SIG-M5 (cell line): Measurements from ENCODE around the gene CHST15.
"Not testable (repeated sequence)": the region's sequence is repeated elsewhere in the genome, so short reads cannot be mapped to it uniquely, and the experiment has no call there.

Experiments used
- DNase-seq: peaks from one replicate; lab custom pipeline; 2025; lab: John Stamatoyannopoulos, UW

Gene CHST15

DNA sequence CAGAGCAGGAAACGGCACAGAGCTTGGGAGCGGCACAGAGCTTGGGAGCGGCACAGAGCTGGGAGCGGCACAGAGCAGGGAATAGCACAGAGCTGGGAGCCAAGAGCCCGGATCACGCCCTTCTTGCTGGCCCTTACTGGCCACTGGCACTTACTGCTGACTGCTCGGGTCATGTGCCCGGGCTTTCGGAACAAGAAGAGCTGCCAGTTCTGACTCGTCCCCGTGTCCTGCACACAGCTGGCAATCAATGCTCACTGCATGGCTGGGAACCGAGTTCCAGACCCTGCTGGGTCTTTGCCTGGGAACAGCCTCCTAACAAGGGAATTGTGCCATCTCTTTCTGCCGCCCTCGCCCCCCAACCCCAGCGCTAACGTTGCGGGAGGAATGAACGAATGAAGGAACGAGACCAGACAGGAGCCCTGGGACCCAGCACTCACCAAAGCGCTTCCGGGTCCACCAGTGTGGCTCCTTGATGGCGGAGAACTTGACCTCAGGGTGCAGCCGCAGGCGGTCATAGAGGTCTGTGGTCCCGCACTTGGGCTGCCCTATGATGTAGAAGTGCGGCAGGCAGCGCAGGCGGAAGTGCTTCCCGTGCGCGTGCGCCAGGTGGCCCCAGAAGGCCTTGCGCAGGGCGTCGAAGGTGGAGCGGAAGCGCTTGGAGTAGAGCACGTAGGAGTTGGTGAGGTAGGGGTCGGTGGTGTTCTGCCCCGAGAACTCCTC lies 49.1 kb downstream of the CHST15 start:
- DNase-seq: no peak

DNA sequence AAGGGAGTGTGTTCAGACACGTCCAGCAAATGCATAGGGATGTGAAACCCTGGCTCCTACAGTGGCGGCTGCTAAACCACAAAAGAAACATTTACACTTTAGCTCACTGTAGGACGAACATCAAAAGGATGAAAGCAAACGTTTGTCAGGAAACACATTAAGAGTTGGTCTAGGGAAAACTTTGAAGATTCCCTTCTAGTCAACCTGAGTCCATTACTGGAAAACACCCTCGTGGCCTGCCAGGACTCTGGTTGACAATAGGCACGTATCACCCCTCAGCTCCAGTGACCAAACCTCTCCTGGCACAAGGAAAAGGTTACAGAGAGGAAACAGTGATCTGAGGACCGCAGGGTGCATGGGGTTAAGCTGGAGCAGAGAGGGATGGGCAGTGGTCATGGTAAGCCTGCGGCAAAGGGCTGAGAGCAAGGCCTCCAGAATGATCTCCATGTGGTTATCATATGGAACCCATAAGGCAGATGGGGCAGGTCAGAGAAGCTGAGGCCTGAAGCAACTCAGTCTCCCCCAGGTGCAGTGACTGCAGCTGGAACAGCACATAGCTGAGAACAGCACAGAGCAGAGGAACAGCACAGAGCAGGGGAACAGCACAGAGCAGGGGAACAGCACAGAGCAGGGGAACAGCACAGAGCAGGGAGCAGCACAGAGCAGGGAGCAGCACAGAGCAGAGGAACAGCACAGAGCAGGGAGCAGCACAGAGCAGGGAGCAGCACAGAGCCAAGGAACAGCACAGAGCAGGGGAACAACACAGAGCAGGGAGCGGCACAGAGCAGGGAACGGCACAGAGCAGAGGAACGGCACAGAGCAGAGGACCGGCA lies 49.9 kb downstream of the CHST15 start:
- DNase-seq: no peak

DNA sequence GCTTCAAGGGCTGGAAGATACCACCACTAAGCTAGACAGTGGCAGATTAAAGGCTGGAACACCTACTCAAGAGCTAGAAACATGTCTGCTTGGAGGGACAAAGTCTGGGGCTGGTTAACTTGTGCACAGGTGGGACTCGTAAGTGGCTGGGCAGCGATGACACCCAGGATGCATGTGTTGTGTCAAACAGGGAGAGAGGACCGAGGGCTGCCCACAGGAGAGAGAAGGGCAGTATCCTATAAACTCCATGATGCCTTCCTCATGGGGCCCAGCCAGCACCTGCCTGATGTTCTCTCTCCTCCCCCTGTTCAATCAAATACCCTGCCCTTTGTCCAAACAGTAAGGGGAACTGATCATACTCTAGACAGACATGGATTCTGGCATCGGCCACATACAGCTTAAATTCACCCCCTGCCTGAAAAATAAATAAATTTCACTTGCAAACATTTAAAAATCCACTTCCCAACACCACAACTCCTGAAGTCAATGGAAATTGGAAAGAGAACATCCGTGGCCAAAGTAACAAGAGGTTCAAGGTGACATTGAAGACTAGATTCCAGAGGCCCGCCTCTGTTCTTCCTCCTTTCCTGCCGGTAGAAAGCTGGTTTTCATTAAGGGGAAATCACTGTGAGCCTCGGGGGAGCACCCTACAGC lies 50.6 kb downstream of the CHST15 start:
- DNase-seq: no peak

DNA sequence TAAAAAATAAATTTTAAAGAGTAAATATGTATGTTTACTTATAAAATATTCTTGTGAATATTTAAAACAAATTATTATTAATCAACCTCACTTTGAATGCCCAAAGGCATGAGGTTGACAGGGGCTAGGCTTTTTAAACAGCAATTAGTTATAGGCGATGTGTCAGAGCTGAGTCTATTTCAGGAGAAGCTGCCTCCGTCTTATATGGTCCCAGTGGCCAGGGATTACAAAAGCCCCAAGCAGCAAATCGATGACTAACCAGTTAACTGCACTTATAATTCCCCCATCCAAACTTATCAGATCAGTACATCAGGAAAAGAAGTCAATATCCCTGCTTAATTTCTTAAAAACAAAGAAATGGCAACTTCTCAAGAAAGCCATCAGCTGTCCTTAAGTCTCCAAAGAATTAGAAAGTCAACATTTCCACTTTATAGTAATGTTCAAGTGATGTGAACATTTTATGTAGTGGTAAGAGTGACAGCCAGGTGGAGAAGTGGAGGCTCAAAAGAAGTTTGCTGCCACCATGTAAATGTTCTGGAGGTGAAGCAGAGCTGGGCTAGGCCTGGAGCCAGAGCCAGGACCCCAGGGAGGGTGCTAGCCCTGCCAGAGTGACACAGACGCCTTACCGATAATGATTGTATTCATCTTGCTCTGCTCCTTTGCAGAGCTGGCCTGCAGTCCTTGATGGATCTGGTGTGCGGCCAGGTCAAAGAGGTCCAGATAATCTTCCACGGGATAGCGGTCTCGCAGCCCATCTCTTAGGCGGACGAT lies 51.5 kb downstream of the CHST15 start:
- DNase-seq: no peak

DNA sequence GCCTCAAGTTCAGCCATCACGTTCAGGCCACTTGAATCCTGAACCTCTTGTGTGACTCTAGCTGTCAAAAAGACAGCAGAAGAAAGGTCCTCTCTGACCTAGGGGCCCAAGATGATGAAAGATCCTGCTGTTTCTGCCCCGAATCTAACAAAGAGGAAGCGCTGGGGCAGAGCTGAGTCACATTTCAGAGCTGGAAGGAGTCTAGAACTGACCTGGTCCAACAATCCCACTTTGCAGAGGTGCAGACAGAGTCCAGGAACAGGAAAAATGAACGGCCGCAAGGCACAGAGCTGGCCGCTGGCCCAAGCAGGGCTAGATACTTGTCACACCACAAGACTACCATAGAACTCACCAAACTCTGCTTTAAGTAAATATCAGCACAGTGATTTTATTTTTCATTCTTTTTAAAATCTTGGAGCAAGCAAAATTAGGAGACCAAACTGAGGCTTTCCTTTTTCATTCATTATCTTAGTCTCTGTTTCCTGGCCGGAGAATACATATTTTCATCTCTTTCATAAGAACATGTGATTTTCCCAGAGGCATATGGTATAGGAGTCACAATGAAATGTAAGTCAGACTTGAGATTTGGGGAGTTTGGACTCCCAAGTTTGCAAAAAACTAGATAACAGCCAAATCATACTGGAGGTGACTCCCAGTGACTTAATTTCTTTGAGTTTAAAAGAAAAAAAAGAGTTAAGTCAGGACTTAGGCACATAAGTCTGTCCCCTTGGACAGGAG lies 52.8 kb downstream of the CHST15 start:
- DNase-seq: no peak

DNA sequence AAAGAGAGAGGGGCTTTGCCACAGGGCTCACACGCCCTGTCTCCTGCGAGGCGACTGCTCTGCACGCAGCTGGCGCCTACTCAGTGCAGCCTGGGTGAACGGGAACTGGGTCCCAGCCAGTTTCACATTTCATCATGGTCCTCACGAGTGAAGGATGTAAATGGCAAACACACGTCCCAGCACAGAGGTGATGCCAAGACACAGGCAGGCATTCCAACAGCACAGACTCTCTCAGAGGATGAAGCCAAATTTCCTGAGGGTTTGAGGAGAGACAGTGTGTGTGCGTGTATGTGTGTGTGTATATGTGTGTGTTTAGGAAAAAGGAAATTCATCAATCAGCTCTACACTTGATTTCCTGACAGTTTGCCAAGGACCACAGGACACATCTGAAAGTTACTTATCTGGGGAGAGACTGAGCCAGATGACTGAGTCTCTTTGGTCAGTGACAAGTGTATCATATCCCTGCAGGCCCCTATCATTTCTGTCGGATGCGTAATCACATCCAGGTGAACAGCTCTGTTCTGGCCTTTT lies 53.9 kb downstream of the CHST15 start:
- no peak for DNase-seq

DNA sequence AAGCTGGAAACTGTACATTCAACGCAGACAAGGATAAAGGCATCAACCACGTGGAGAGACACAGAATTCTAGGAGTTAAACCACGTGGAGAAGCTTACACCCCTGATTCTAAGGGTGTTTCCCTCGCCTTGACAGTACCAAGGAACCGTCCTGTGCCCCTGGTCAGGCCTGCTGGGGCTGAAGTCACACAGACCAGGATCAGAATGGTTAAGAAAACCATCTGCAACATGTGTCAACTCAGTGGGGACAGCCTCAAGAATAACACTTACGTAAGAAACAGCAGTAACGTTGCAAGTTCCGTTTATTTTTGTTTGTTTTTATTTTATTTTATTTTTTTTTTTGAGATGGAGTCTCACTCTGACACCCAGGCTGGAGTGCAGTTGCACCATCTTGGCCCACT lies 55.6 kb downstream of the CHST15 start:
- no peak for DNase-seq

DNA sequence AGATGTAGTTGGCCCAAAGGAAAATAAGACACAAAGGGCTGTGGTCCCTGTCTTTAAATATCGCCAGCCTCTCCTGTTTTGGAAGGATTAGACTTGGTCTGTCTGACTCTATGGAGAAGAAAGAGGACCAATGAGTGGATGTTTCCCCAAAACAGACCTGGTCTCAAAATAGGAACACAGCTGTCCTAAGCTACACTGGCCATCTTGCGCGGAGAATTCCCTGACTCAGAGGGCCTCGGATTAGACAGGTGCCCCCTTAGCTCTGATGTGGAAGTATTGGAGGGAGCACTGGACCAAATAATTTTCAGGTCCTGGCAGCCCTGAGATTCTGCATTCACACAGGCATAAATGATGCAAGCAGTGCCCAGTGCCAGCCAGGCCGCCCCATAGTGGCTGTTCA lies 56.1 kb downstream of the CHST15 start:
- no peak for DNase-seq

DNA sequence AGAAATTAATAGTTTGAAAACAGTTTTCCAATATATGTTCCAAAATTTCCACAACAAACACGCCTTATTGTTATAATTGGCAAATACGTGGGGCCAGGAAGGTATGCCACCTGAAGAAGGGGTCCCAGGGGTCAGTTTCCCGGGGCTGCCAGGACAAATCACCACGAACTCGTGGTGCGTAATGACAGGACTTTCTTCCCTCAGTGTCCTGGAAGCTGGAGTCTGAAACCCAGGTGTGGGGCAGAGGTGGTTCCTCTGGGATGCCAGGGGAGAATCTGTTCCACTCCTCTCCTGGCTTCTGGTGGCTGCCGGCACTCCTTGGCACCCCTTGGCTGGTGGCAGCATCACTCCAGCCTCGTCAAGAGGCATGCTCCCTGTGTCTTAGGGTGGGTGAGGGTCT lies 56.7 kb downstream of the CHST15 start:
- no peak for DNase-seq

DNA sequence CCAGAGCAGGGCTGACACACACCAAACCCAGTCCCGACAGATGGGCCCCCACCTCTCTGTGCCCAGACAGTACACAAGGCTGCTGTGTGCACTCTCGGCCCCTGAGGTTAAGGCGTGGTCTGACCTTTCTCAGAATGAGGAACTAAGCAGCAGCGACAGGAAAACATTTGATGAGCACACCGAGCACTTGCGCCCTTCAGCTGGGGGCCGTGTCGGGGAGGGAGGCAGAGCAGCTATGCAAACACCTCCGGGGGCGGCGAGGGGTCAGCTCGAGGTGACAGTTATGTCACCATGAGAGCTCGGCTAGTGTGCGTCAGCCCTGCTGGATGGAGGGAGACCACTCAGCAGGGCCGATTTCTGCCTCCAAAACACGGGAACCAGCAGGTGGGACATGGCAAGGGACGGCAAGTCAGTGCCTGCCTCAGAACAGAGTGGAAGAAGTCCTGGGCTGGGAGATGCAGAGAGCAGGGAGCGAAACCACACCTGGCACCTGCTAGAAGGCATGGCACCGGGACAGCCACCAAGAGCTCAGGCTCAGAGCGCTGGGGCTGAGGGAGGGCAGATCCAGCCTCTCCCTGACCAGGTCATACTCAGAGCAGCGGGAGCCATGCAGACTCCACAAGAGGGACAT lies 57.4 kb downstream of the CHST15 start:
- peak; percentile 21 for DNase-seq

DNA sequence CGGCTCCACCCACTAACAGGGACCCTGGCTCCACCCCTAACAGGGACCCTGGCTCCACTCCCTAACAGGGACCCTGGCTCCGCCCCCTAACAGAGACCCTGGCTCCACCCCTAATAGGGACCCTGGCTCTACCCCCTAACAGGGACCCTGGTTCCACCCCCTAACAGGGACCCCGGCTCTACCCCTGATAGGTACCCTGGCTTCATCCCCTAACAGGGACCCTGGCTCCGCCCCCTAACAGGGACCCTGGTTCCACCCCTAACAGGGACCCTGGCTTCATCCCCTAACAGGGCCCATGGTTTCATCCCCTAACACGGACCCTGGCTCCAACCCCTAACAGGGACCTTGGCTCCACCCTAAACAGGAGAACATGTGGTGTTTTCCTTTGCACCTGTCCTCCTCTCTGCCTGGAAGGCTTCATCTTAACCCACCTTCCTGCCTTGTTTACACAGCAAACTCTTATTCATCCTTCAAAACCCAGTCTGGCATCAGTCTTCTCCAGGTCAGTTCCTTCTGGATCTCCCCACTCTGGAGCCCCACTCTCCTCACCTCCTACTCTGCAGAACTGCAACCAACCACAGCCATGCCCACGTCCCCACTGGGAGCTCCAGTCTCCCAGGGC lies 58.0 kb downstream of the CHST15 start:
- no peak for DNase-seq

DNA sequence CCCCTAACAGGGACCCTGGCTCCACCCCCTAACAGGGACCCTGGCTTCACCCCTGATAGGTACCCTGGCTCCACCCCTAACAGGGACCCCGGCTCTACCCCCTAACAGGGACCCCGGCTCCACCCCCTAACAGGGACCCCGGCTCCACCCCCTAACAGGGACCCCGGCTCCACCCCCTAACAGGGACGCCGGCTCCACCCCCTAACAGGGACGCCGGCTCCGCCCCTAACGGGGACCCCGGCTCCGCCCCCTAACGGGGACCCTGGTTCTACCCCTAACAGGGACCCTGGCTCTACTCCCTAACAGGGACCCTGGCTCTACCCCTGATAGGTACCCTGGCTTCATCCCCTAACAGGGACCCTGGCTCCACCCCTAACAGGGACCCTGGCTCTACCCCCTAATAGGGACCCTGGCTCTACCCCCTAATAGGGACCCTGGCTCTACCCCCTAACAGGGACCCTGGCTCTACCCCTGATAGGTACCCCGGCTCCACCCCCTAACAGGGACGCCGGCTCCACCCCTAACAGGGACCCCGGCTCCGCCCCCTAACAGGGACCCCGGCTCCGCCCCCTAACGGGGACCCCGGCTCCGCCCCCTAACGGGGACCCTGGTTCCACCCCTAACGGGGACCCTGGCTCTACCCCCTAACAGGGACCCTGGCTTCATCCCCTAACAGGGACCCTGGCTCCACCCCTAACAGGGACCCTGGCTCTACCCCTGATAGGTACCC lies 58.7 kb downstream of the CHST15 start:
- DNase-seq: not testable (repeated sequence)

DNA sequence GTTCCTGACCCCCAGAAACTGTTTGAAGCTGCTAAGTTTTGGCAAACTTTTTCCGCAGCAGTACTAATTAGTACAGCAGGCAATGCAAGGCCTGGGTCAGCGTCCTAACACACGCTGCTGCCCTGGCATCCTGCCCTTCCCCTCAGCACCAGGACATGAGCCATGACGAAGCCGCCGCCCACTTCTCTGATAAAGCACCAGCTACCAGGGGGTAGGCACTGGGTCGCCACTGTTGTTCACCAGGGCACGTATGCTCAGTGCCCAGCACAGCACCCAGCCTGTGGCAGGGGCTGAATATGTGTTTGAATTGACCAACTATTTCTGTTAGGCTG lies 59.5 kb downstream of the CHST15 start:
- DNase-seq: no peak

DNA sequence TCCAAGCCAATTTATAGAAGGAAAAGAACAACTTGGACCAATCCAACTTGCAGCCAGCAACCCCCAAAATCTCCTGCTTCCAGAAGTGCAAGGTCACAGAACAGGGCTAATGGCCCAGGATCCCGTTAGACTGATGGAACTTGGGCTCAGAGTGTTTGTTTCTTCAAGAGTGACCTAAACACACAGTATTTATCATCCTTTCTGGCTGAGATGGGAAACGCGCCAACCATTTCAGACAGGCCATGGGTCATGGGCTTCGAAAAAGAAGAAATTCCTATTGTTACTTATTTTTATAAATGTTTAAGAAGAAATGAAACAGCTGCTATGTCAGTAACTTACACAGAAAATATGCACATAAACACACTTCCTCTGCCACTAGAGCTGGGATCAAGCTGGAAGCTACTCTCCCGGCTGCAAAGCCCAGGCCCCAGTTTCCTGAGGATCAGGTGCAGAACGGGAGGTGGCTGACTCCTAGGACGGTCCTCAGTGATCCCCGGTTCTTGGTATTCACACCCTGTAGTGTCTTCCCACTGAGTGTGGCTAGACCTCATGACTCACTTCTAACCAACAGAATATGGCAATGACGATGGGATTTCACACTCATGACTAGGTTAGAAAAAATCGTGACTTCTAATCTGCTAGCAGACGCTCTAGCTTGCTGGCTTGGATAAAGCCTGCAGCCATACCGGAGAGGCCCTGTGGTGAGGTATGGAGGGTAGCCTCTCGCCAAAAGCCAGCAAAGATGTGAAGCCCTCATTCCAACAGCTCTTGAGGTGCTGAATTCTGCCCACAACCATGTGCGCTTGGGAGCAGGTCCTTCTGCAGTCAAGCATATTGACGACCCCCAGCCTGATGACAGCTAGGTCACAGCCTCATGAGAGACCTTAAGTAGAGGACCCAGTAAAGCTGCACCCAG lies 60.2 kb downstream of the CHST15 start:
- no peak for DNase-seq

DNA sequence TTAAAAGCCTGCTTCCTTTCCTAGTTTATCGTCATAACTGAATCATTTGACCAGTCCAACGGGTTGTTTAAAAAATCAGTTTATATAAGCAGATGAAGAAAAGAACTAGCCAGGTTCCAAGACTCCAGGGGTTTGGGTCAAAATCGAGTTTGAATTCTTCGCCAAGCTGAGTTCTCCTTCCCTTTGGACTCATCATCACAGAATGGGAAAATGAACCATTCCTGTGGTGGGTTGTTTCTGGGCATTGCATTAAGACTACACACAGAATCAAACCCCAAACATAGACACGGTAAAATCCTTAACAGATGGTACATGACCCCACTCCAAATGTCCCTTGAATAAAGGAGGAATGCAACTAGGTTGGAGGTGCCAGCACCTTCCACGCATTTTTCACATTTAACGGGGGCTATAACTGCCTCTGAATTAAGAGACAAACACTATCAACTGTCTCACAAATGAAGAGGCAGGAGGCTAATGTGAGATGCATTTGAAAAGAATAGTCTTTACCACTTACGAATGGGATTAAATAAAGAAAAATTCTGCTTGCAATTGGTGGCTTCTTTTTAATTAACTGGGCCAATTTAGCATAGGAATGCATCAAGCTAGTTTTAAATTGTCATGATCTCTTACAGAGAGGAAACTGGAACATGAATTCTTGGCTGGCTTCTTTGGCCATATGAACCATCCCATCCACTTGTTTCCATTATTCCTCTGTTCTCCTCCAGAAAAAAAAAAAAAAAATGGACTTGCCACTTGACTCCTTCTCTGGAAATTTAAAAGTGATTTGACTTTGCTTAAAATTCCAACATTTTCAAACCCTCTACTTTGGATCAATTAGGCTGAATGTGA lies 61.1 kb downstream of the CHST15 start:
- DNase-seq: no peak

DNA sequence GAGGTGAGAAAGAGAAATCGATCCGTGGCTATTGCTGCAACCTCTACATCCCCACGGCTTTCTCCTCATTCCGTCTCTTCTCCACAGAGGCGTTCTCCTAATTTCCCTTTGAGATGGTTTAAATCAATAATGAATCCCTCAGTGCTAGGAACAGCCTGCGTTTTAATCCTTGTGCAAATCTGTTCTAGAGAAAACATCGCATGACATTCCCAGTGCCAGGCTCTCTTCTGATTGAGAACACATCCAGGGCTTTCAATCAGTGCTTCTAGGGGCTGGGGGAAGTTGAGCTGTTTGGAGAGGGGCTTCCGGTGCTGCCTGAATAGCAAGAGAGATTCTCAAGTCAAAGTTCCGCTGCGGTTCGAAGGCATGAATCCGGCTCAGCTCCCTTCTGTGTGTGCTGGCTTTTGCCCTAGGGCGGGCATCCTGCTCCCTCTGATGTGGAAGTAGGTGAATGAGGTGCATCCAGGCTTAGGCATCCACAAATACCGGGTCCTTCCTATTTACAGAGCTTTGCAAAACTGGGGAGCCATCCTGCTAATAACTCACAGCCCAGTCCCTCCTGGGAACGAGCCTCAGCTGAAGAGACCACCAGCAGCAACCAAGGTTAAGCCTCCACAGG lies 62.8 kb downstream of the CHST15 start:
- no peak for DNase-seq

DNA sequence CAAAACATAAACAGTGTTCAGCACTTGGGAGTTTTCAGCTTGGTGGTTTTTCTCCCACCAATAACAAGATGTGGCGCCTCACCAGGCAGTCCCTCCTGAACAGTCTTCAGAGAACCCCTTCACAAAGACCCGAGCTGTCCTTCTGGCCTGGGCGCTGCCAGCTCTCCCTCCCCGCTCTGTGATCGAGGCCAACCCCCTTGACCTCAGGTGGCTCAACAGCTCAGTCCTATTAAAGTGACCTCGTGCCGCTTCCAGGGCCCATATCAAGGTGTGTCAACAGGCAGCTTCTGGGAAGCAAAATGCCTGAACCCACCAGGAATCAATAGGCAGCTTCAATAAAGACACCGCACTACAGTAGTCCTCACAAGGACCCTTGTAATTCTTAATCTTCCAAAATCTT lies 63.3 kb downstream of the CHST15 start:
- no peak for DNase-seq
